ENCODE measurements around the gene STOM.

The STOM gene

DNA sequence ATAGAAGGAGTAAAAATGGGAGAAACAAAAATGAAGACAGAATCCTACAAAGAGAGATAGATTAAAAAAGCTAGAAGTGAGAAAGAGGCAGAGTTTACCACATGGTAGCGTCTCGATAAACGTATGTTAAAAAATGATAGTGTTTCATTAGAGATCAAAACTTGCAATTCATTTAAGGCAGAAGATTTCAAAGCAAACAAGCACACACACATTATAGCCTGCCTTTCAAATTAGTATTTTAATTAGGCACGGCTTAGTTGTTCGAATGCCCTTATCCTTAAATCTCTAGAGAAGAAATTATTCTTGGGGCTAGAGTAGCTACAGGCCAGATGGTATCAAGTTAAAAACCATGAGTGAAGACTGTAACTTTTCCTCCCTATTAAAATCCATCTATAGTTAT is 6.0 kb downstream of the STOM start:
- peaks cover 43% of the 10 kb centered on the region for H3K36me3 ChIP-seq (ENCODE audit: low read depth)
- H3K27me3 ChIP-seq (ENCODE audit: insufficient read depth, poor library complexity, severe bottlenecking), result no peaks in the 10 kb centered on the region
- peak overlapping the region; percentile 77 for H3K27ac ChIP-seq (ENCODE audit: poor library complexity, severe bottlenecking)
- DNase-seq (ENCODE audit: low spot score) (no peak), ATAC-seq (ENCODE audit: low read depth) (no peak)
- H3K4me3 ChIP-seq (ENCODE audit: severe bottlenecking), result no peak overlapping the region
- no peaks in the 10 kb centered on the region for H3K9me3 ChIP-seq (ENCODE audit: severe bottlenecking)
- peaks cover 83% of the 10 kb centered on the region for H3K4me1 ChIP-seq (ENCODE audit: insufficient read depth, poor library complexity, severe bottlenecking)
- TF ChIP-seq, protein P1, sequence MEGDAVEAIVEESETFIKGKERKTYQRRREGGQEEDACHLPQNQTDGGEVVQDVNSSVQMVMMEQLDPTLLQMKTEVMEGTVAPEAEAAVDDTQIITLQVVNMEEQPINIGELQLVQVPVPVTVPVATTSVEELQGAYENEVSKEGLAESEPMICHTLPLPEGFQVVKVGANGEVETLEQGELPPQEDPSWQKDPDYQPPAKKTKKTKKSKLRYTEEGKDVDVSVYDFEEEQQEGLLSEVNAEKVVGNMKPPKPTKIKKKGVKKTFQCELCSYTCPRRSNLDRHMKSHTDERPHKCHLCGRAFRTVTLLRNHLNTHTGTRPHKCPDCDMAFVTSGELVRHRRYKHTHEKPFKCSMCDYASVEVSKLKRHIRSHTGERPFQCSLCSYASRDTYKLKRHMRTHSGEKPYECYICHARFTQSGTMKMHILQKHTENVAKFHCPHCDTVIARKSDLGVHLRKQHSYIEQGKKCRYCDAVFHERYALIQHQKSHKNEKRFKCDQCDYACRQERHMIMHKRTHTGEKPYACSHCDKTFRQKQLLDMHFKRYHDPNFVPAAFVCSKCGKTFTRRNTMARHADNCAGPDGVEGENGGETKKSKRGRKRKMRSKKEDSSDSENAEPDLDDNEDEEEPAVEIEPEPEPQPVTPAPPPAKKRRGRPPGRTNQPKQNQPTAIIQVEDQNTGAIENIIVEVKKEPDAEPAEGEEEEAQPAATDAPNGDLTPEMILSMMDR (IDR thresholded peaks at IDR 0.05; ENCODE audit: poor library complexity, severe bottlenecking), result no peak

DNA sequence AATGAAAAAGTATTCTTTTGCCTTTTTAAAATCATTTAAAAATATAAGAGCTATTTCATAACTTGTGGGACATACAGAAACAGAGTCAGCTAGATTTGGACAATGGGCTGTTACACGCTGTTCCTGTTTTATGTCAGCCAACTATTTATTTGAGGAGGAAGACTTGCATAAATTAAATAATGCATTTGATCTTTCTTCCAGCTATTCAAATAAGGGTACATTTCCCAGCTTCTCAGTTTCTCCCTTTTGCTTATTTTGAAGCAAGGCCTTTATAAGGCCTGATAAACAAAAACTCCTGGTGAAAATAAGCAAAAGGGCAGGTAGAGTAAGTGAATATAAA is 6.5 kb downstream of the STOM start:
- TF ChIP-seq, protein P1 (IDR thresholded peaks at IDR 0.05; ENCODE audit: poor library complexity, severe bottlenecking), result no peak
- H3K27me3 ChIP-seq (ENCODE audit: insufficient read depth, poor library complexity, severe bottlenecking), result no peaks in the 10 kb centered on the region
- peaks cover 79% of the 10 kb centered on the region for H3K4me1 ChIP-seq (ENCODE audit: insufficient read depth, poor library complexity, severe bottlenecking)
- no peak overlapping the region for H3K4me3 ChIP-seq (ENCODE audit: severe bottlenecking)
- peak overlapping the region; percentile 77 for H3K27ac ChIP-seq (ENCODE audit: poor library complexity, severe bottlenecking)
- no peaks in the 10 kb centered on the region for H3K9me3 ChIP-seq (ENCODE audit: severe bottlenecking)
- no peak for DNase-seq (ENCODE audit: low spot score)
- H3K36me3 ChIP-seq (ENCODE audit: low read depth), result peaks cover 43% of the 10 kb centered on the region
- ATAC-seq (ENCODE audit: low read depth), result no peak

DNA sequence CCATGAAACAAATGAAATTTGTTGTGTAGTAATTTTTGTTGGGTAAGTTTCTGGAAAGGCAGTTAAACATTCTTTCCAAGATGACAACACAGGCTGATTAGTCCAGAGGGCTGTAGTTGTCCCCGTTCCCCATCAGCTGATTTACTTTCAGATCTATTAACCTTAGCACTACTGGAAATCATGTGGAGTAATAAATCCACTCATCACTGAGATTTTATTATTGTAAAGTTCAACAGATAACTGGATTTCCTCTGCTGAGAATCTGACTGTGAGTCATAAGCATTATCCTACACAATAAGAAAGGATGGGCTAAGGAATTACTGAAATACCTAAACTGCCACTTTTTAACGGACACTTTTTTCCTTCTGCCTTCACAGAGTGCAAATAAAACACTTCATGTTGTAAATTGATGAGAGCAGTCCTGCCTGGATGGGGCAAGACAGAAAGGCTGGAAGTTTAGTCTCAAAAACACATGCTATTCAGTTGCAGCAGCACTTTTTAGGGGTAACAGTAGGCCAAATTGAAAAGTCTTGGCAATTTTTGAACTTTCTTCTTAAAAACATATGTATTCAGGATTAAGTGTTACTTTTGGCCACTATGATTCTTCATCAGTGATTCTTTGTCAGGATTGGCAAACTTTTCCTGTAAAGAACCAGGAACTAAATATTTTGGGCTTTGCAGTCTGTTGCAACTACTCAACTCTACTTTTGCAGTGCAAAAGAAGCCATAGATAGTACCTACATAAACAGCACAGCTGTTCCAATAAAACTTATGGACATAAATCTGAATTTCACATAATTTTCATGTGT is 7.0 kb downstream of the STOM start:
- H3K4me3 ChIP-seq (ENCODE audit: severe bottlenecking), result no peak overlapping the region
- TF ChIP-seq, protein P1 (IDR thresholded peaks at IDR 0.05; ENCODE audit: poor library complexity, severe bottlenecking), result no peak
- H3K36me3 ChIP-seq (ENCODE audit: low read depth), result peaks cover 38% of the 10 kb centered on the region
- H3K27ac ChIP-seq (ENCODE audit: poor library complexity, severe bottlenecking), result peak overlapping the region; percentile 77
- DNase-seq (ENCODE audit: low spot score) (no peak), ATAC-seq (ENCODE audit: low read depth) (peak; percentile 79)
- peaks cover 73% of the 10 kb centered on the region for H3K4me1 ChIP-seq (ENCODE audit: insufficient read depth, poor library complexity, severe bottlenecking)
- no peaks in the 10 kb centered on the region for H3K27me3 ChIP-seq (ENCODE audit: insufficient read depth, poor library complexity, severe bottlenecking)
- H3K9me3 ChIP-seq (ENCODE audit: severe bottlenecking), result no peaks in the 10 kb centered on the region

DNA sequence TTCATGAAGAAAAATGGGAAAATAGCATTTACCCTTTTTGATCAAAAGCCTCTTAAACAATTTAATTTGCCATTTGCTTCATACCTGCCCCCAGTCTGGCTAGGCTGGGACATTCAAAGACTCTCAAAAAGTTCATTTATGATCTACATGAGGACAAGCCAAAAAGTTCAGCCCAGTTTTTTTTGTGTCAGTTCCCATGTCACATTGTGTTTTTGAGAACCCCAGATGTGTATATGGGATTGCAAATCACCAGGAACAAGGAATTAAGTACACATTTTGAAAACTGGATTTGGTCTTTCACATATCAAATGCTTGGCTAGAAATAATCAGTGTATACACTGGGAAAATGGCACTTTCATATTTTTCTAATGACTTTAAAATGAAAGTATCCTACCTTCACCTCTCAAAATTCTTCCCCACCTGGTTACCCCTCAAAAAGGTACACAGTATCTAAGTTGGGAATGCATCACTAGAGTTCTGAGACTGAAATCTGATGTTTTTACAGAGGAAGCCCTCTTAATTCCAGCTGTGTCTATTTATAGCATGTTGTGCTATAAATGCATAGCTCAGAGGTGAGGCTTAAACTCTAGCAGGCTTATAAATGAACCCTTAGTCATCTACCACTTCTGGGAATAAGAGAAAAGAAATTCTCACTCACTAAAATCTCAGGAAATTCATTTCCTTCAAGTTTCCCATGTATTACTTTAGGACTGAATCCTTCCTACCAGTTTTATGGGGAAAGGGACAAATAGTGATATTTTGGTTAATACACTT is 9.3 kb downstream of the STOM start:
- H3K27me3 ChIP-seq (ENCODE audit: insufficient read depth, poor library complexity, severe bottlenecking), result no peaks in the 10 kb centered on the region
- H3K9me3 ChIP-seq (ENCODE audit: severe bottlenecking), result no peaks in the 10 kb centered on the region
- ATAC-seq (ENCODE audit: low read depth), result peak; percentile 69
- peak overlapping the region; percentile 77 for H3K27ac ChIP-seq (ENCODE audit: poor library complexity, severe bottlenecking)
- peaks cover 22% of the 10 kb centered on the region for H3K36me3 ChIP-seq (ENCODE audit: low read depth)
- no peak overlapping the region for H3K4me3 ChIP-seq (ENCODE audit: severe bottlenecking)
- TF ChIP-seq, protein P1 (IDR thresholded peaks at IDR 0.05; ENCODE audit: poor library complexity, severe bottlenecking), result no peak
- H3K4me1 ChIP-seq (ENCODE audit: insufficient read depth, poor library complexity, severe bottlenecking), result peaks cover 73% of the 10 kb centered on the region
- DNase-seq (ENCODE audit: low spot score), result no peak
